SH-SY5Y (cell line): ENCODE results near the gene SERTAD3.

ENCODE experiments used
- GATA2 ChIP-seq: IDR thresholded peaks from 2 replicates; pipeline ENCODE4 v1.6.1; 2011; ENCODE audit warnings: mild to moderate bottlenecking, low read depth, low read length
- GATA3 ChIP-seq: IDR thresholded peaks from 2 replicates; pipeline ENCODE4 v1.6.1; 2011; ENCODE audit warnings: low read depth, mild to moderate bottlenecking, low read length, moderate library complexity

Gene SERTAD3

DNA sequence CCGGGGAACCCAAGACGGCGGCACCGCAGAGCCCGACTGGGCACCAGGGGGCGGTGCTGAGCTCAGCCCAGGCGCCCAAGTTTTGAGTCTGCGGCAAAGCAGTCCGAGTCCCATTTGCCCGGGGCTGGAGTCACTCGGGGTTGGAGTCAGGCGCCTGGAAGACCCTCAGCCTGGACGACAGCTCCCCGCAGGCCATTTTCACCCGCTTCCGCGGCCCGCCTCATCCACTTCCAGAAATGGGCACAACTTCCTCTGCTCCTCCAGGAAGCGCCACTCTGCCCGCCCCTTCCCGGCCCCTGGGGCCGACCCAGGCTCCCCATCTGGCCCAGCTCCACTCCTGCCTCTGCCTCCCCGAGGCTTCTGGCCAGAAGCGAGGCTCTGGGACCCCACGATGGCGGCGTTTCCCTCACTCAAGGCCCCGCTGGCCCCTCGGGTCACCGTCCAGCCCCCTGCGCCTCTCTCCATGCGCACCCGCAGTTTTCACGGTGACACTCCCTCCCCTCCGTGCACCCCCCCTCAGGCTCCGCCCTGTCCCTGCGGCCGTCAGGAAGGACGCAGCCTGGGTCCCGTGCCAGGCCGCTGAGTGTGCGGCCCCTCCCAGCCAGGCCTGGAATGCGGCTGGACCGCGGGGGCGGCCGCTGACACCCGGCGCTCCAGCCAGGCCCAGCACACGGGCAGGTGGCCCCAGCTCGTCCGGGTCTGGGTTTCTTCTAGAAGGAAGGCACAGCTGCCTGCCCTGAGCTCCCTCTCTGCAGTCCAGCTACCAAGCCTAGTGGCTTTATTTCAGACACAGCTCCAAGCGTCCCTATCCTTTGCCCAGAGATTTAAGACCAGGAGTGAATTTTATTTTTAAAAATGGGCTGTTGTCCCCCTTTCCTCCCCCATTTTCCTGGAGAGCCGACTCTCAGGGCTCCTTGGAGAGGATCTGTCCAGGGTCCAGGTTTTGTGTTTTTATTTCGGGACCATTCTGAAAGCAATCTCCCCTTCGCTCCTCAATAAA is 23.1 kb downstream of the SERTAD3 start:
- peak; percentile 6; the same call in 1 of the 2 replicates for TF ChIP-seq GATA2
- no peak for TF ChIP-seq GATA3

DNA sequence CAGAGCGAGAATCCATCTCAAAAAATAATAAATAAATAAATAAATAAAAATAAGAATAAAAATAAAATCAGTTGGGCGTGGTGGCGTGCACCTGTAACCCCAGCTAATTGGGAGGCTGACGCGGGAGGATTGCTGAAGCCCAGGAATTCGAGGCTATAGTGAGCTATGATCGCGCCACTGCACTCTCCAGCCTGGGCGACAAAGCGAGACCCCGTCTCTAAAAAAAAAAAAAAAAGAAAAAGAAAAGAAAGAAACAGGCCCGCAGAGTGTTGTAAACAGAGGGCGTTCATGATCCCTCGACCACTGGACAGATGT is 23.7 kb downstream of the SERTAD3 start:
- no peak for TF ChIP-seq GATA2
- TF ChIP-seq GATA3, result no peak

GRCh38 chr19:40419780-40420179 is 24.4 kb downstream of the SERTAD3 start:
- TF ChIP-seq GATA3, result no peak
- no peak for TF ChIP-seq GATA2

DNA sequence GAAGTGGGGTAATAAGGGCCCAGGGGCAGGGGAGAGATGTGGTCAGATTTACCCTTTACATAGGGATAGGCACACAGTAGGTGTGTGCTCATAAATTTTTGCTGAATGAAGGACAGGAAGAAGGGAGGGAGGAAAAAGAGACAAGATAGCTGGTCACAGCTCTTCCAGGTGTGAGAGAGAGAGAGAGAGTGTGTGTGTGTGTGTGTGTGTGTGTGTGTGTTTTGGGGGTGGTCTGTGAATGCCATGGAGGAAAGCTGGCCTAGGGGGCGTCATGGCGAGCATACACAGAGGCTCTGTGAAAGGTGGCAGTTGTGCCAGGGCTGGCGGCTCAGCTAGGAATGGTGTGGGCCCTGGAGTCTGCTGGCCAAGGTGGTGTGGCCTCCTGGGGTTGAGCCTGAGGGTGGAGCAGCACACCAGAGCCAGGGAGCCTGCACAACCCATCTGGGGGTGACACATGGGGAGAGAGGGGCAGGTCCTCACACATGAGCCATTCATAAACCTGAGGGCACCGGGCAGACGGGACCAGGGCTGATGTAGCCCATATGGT is 25.0 kb downstream of the SERTAD3 start:
- no peak for TF ChIP-seq GATA3
- no peak for TF ChIP-seq GATA2

GRCh38 chr19:40418040-40418439 is 26.1 kb downstream of the SERTAD3 start:
- TF ChIP-seq GATA2 (no peak), GATA3 (no peak)

- TF ChIP-seq GATA2 (no peak), GATA3 (no peak)
Observed at GRCh38 chr19:40417643-40417981, 26.5 kb downstream of the SERTAD3 start.

- no peak for TF ChIP-seq GATA2
- TF ChIP-seq GATA3, result no peak
Observed at GRCh38 chr19:40416918-40417642, 27.1 kb downstream of the SERTAD3 start.

- TF ChIP-seq GATA3, result no peak
Observed at GRCh38 chr19:40415768-40416167, 28.4 kb downstream of the SERTAD3 start.

GRCh38 chr19:40414542-40415535 is 29.3 kb downstream of the SERTAD3 start:
- no peak for TF ChIP-seq GATA2

GRCh38 chr19:40413291-40413845 is 30.8 kb downstream of the SERTAD3 start, which contains the start of gene PRX:
TSS of gene PRX (minus strand) at chr19:40413378. CDS start at chr19:40407932, 5,446 bp downstream.
- TF ChIP-seq GATA3, result no peak
- TF ChIP-seq GATA2, result no peak

- no peak for TF ChIP-seq GATA3
- no peak for TF ChIP-seq GATA2
Observed at GRCh38 chr19:40412866-40413265, 31.3 kb downstream of the SERTAD3 start.

GRCh38 chr19:40411958-40412499 is 32.1 kb downstream of the SERTAD3 start:
- TF ChIP-seq GATA2 (no peak), GATA3 (no peak)

DNA sequence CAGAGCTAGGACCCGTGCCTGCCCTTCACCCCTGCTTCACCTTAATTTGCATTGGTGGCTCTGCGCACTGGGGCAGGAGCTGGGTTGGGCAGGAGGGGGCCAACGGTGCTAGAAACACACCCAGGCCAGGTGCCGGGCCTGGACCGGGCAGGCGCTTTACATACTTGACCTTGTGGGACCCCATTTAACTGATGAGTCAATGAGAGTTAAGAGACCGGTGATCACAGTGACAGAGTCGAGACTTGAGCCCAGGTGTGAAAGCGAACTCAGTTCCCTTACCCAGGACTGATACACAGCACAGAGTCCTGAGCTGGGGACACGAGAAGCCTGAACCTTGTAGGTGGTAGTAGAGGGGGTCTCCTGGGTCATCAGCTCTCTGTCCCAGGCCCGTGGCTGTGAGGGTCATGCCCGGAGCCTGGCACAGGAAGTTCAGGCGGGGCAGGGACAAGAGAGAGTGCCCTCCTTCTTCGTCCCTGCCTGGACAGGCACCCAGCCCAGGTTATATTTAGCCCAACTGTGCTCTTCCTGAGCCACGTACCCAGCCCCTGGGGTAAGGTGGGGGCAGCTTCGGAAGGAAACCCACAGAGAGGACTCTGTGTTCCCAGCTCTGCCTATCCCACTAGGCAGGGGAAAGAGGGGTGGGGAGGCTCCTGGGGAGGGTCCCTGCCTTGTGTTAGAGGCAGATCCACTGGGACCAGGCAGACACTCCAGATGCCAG is 32.9 kb downstream of the SERTAD3 start:
- TF ChIP-seq GATA3 (no peak), GATA2 (no peak)
